RKO (cell line): Measurements from ENCODE around the gene HOXA9.

Source experiments
- DNase-seq: peaks from one replicate; pipeline ENCODE4 v3.0.0-alpha.2; 2016; ENCODE audit warnings: low spot score

Gene HOXA9

GRCh38 chr7:27176962-27177794, 11.8 kb upstream of the HOXA9 start:
- DNase-seq, result no peak

GRCh38 chr7:27176524-27176845, 11.1 kb upstream of the HOXA9 start:
- no peak for DNase-seq

- DNase-seq, result no peak
Measured at GRCh38 chr7:27175626-27176523, 10.5 kb upstream of the HOXA9 start.

- DNase-seq, result no peak
Measured at GRCh38 chr7:27174874-27175625, 9.7 kb upstream of the HOXA9 start.

- DNase-seq, result no peak
Measured at GRCh38 chr7:27173956-27174873, 8.9 kb upstream of the HOXA9 start, which contains the start of gene HOXA10. Gene HOXA10 (minus strand): TSS chr7:27174320. CDS start chr7:27174306, 14 bp downstream.

GRCh38 chr7:27173511-27173955, 8.2 kb upstream of the HOXA9 start:
- DNase-seq, result peak; percentile 54

GRCh38 chr7:27172823-27173510, 7.6 kb upstream of the HOXA9 start:
- DNase-seq, result peak; percentile 69

- peak; percentile 70 for DNase-seq
Measured at GRCh38 chr7:27172315-27172774, 7.0 kb upstream of the HOXA9 start.

GRCh38 chr7:27171637-27172314, 6.4 kb upstream of the HOXA9 start:
- peak; percentile 69 for DNase-seq

- DNase-seq, result peak; percentile 71
Measured at GRCh38 chr7:27171325-27171636, 5.9 kb upstream of the HOXA9 start.

- DNase-seq, result peak; percentile 42
Measured at GRCh38 chr7:27170426-27171324, 5.3 kb upstream of the HOXA9 start.

- DNase-seq, result peak; percentile 74
Measured at GRCh38 chr7:27169658-27170425, 4.5 kb upstream of the HOXA9 start.

GRCh38 chr7:27168265-27168947, 3.1 kb upstream of the HOXA9 start:
- peak; percentile 76 for DNase-seq

GRCh38 chr7:27167916-27168264, 2.6 kb upstream of the HOXA9 start:
- DNase-seq, result peak; percentile 72

GRCh38 chr7:27166531-27167505, 1.5 kb upstream of the HOXA9 start:
- peak; percentile 89 for DNase-seq

- peak; percentile 34 for DNase-seq
Measured at GRCh38 chr7:27165996-27166530, 726 bp upstream of the HOXA9 start.
